WTC11 (cell line): ENCODE results near the gene HOXB6. TPM values are rescaled to one million over a fixed set of nuclear protein-coding genes. Genes with fewer than 3 reads are reported as not detected.

ENCODE experiments used
- ATAC-seq: fragments of 200-7000 bp; cut with Tn5 transposase; 2 replicates; pipeline ENCODE4 v1.10.0; 2021; ENCODE audit warnings: mild to moderate bottlenecking, moderate library complexity
- CTCF ChIA-PET: fragments of 300-600 bp; sonication (Branson Sonifier 250); formaldehyde crosslinking; loops from one replicate; lab custom pipeline; 2021; ENCODE audit warnings: antibody characterized with exemption; lab: Charles Lee
- POLR2A ChIA-PET: fragments of 350-600 bp; sonication (Branson Sonifier 250); formaldehyde crosslinking; loops from one replicate; lab custom pipeline; 2021; ENCODE audit warnings: antibody characterized with exemption; lab: Charles Lee
- DNase-seq: peaks from one replicate; pipeline ENCODE4 v3.0.0; 2021; ENCODE audit warnings: low spot score
- H3K27ac Mint-ChIP-seq: 2 replicates; pipeline ENCODE4 v1.8.0; 2021; ENCODE audit warnings: mixed read lengths
- H3K27me3 Mint-ChIP-seq: 2 replicates; pipeline ENCODE4 v1.8.0; 2021; ENCODE audit warnings: low read depth, mild to moderate bottlenecking, moderate library complexity, mixed read lengths
- H3K36me3 Mint-ChIP-seq: 2 replicates; pipeline ENCODE4 v1.8.0; 2021; ENCODE audit warnings: mixed read lengths
- H3K4me1 Mint-ChIP-seq: 2 replicates; pipeline ENCODE4 v1.8.0; 2022; ENCODE audit warnings: mixed read lengths
- H3K4me3 Mint-ChIP-seq: 2 replicates; pipeline ENCODE4 v1.8.0; 2021; ENCODE audit warnings: mild to moderate bottlenecking, moderate library complexity, mixed read lengths
- H3K9me3 Mint-ChIP-seq: 2 replicates; pipeline ENCODE4 v1.8.0; 2021; ENCODE audit warnings: mixed read lengths
- ATF2 ChIP-seq: sonication (generic); formaldehyde crosslinking; IDR thresholded peaks from 2 replicates; pipeline ENCODE4 v1.8.1; 2022; ENCODE audit warnings: low read depth, missing genetic modification reagents, borderline replicate concordance
- CREB1 ChIP-seq: sonication (generic); formaldehyde crosslinking; IDR thresholded peaks from 2 replicates; pipeline ENCODE4 v1.8.0; 2023; ENCODE audit warnings: mild to moderate bottlenecking, missing genetic modification reagents
- ELF4 ChIP-seq: sonication (generic); formaldehyde crosslinking; IDR thresholded peaks from 2 replicates; pipeline ENCODE4 v1.8.1; 2022; ENCODE audit warnings: low read depth, mild to moderate bottlenecking, moderate library complexity, missing genetic modification reagents
- EMX1 ChIP-seq: fragments of 250-450 bp; sonication (Bioruptor Pico); IDR thresholded peaks from 2 replicates; pipeline ENCODE4 v1.8.0; 2021; ENCODE audit warnings: mild to moderate bottlenecking
- ESRRA ChIP-seq: sonication (generic); formaldehyde crosslinking; IDR thresholded peaks from 2 replicates; pipeline ENCODE4 v1.8.1; 2022; ENCODE audit warnings: mild to moderate bottlenecking, missing genetic modification reagents, borderline replicate concordance
- FOXJ3 ChIP-seq: sonication (generic); formaldehyde crosslinking; IDR thresholded peaks from 2 replicates; pipeline ENCODE4 v1.9.0; 2021; ENCODE audit warnings: missing genetic modification reagents, mild to moderate bottlenecking, borderline replicate concordance
- IRF1 ChIP-seq: sonication (generic); formaldehyde crosslinking; IDR thresholded peaks from 2 replicates; pipeline ENCODE4 v1.8.0; 2023; ENCODE audit warnings: missing genetic modification reagents
- IRF2 ChIP-seq: sonication (generic); formaldehyde crosslinking; IDR thresholded peaks from 2 replicates; pipeline ENCODE4 v1.8.0; 2022; ENCODE audit warnings: low read depth, missing genetic modification reagents, borderline replicate concordance
- JAZF1 ChIP-seq: fragments of 250-450 bp; sonication (Bioruptor Pico); IDR thresholded peaks from 2 replicates; pipeline ENCODE4 v1.9.0; 2021; ENCODE audit warnings: moderate library complexity, mild to moderate bottlenecking, inconsistent platforms
- MYBL2 ChIP-seq: sonication (generic); formaldehyde crosslinking; IDR thresholded peaks from 2 replicates; pipeline ENCODE4 v1.8.1; 2023; ENCODE audit warnings: mild to moderate bottlenecking, moderate library complexity, missing genetic modification reagents
- ZBTB43 ChIP-seq: sonication (generic); formaldehyde crosslinking; IDR thresholded peaks from 2 replicates; pipeline ENCODE4 v1.8.1; 2023; ENCODE audit warnings: mild to moderate bottlenecking, missing genetic modification reagents
- ZNF219 ChIP-seq: sonication (generic); formaldehyde crosslinking; IDR thresholded peaks from 2 replicates; pipeline ENCODE4 v1.8.0; 2023; ENCODE audit warnings: missing genetic modification reagents, mild to moderate bottlenecking, borderline replicate concordance
- ZNF232 ChIP-seq: sonication (generic); formaldehyde crosslinking; IDR thresholded peaks from 2 replicates; pipeline ENCODE4 v1.8.0; 2022; ENCODE audit warnings: mild to moderate bottlenecking, missing genetic modification reagents
- total RNA-seq: library from RNA; stranded (reverse); gene quantifications from 3 replicates; pipeline ENCODE4 v1.2.3, GENCODE V29; 2021
- TF ChIP-seq, protein P1 (sequence below): fragments of 250-450 bp; sonication (Bioruptor Pico); IDR thresholded peaks from 2 replicates; pipeline ENCODE4 v1.8.0; 2021; ENCODE audit warnings: mild to moderate bottlenecking
- TF ChIP-seq, protein P2 (sequence below): fragments of 250-450 bp; sonication (Bioruptor Pico); conservative IDR thresholded peaks from 2 replicates; pipeline ENCODE4 v1.9.0; 2021; ENCODE audit warnings: mild to moderate bottlenecking

Gene HOXB6
- total RNA-seq, 1 experiment from 2014 or later = not detected

GRCh38 chr17:48596735-48597527, 7.9 kb downstream of the HOXB6 start (continued):
- TF ChIP-seq, protein P1, sequence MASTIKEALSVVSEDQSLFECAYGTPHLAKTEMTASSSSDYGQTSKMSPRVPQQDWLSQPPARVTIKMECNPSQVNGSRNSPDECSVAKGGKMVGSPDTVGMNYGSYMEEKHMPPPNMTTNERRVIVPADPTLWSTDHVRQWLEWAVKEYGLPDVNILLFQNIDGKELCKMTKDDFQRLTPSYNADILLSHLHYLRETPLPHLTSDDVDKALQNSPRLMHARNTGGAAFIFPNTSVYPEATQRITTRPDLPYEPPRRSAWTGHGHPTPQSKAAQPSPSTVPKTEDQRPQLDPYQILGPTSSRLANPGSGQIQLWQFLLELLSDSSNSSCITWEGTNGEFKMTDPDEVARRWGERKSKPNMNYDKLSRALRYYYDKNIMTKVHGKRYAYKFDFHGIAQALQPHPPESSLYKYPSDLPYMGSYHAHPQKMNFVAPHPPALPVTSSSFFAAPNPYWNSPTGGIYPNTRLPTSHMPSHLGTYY = no peak
- TF ChIP-seq, protein P2, sequence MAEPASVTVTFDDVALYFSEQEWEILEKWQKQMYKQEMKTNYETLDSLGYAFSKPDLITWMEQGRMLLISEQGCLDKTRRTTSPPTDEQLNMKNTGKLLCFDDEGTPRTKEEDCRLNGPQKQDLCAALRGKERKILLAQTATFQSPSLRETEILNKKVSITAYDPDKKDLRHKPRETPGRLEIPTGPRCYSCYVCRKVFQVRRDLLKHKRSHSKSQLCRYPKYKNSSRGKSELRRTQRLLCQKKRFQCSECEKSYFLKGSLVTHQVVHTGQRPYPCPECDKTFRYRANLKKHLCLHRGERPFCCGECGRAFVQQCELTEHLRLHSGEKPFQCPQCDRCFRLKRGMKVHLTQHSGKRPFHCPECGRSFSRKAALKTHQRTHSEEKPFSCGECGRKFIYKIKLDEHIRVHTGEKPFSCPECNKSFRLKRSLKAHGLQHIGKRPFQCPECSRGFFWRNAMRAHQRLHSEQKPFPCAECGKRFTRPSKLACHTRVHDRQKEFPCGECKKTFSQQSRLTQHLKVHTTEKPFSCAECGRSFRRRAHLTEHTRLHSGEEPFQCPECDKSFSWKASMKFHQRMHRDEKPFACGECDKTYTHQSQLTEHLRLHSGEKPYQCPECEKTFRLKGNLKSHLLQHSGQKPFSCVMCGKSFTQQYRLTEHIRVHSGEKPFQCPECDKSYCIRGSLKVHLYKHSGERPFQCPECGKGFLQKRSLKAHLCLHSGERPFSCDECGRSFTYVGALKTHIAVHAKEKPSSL (CRISPR knock-in tag) = no peak
- TF ChIP-seq MYBL2 (CRISPR knock-in tag) = no peak
- TF ChIP-seq CREB1 (CRISPR knock-in tag) = no peak
- TF ChIP-seq JAZF1 (CRISPR knock-in tag) = no peak
- no peak for TF ChIP-seq ZNF219 (CRISPR knock-in tag)
- TF ChIP-seq, all 79 proteins: peak for 0

DNA sequence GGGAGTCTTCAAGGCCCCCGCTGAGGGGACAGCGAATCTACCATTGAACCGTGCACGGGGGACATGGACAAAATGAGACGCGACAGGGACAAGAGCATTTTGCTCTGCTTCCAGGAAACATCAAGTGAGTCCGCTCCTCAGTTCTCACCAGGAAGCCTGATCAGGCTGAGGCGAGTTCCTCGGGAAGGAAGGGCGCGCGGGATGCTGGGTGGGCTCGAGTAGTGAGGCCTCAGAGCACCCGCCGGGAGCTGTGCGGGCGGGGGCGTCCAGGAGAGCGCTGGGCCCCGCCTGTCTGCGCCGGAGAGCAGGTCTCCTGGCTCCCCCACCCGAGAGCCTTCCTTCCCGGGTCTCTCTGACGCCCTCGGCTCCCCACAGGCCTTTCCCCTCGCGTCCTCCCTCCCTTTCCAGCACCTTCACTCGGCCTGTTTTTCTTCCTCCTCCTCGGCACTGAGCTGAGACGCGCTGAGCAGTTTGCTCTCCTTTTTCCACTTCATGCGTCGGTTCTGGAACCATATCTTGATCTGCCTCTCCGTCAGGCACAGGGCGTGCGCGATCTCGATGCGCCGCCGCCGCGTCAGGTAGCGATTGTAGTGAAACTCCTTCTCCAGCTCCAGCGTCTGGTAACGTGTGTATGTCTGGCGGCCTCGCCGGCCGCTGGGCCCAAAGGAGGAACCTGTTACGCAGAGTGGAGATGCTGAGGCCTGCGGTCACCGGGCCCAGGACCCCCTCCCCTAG, 8.6 kb downstream of the HOXB6 start:
- no peak for TF ChIP-seq IRF1 (CRISPR knock-in tag)
- TF ChIP-seq CREB1 (CRISPR knock-in tag) = no peak
- TF ChIP-seq ATF2 (CRISPR knock-in tag) = no peak
- TF ChIP-seq ZNF232 (CRISPR knock-in tag) = no peak
- no peak for TF ChIP-seq ELF4 (CRISPR knock-in tag)
- no peak for TF ChIP-seq FOXJ3 (CRISPR knock-in tag)
- no peak for TF ChIP-seq ZBTB43 (CRISPR knock-in tag)
- TF ChIP-seq IRF2 (CRISPR knock-in tag) = no peak
- TF ChIP-seq ESRRA = no peak
- no peak for TF ChIP-seq EMX1
- peaks cover 100% of the 10 kb centered on the region; the same call in 1 of the 2 replicates for H3K27me3 Mint-ChIP-seq
- POLR2A ChIA-PET = interaction anchor here (0.6 kb wide), 1 partner anchor 458 kb away, joined by 3 read pairs; no protein-coding TSS in a partner anchor
- DNase-seq (no peak), ATAC-seq (no peak)
- peak overlapping the region; percentile 59 for H3K4me3 Mint-ChIP-seq
- H3K9me3 Mint-ChIP-seq = no peaks in the 10 kb centered on the region
- CTCF ChIA-PET = interaction anchor here (0.9 to 1.6 kb wide), 3 partner anchors 14 to 40 kb away, joined by 3 to 4 read pairs (median 3); no protein-coding TSS in a partner anchor
- H3K4me1 Mint-ChIP-seq = peaks cover 46% of the 10 kb centered on the region
- no peak overlapping the region for H3K27ac Mint-ChIP-seq
- peaks cover 2% of the 10 kb centered on the region; the same call in 1 of the 2 replicates for H3K36me3 Mint-ChIP-seq
